ENCODE measurements around the gene EIF4E1B.
A peak's percentile ranks its signal among the peaks of the same experiment; 100 is the strongest.

EIF4E1B gene

GRCh38 chr5:176606875-176607274, 23.6 kb upstream of the EIF4E1B start:
- no peak for DNase-seq (ENCODE audit: low read depth in 2 of 2)
- TF ChIP-seq CTCF (IDR thresholded peaks at IDR 0.05; ENCODE audit: low read depth, low read length), result no peak
- H3K4me3 ChIP-seq (replicated peaks in 1 of 2; ENCODE audit: low read depth in 2 of 2, low read length in 2 of 2), result no peak overlapping the region

GRCh38 chr5:176608142-176608705, 22.3 kb upstream of the EIF4E1B start:
- no peak overlapping the region for H3K4me3 ChIP-seq (replicated peaks in 1 of 2; ENCODE audit: low read depth in 2 of 2, low read length in 2 of 2)
- TF ChIP-seq CTCF (IDR thresholded peaks at IDR 0.05; ENCODE audit: low read depth, low read length), result no peak
- DNase-seq (ENCODE audit: low read depth in 2 of 2), result no peak

GRCh38 chr5:176608937-176609723, 21.3 kb upstream of the EIF4E1B start:
- H3K4me3 ChIP-seq (replicated peaks in 1 of 2; ENCODE audit: low read depth in 2 of 2, low read length in 2 of 2), result peak overlapping the region; percentile 46 to 68
- no peak for DNase-seq (ENCODE audit: low read depth in 2 of 2)
- TF ChIP-seq CTCF (IDR thresholded peaks at IDR 0.05; ENCODE audit: low read depth, low read length), result no peak

GRCh38 chr5:176609724-176610434, 20.6 kb upstream of the EIF4E1B start, which contains the start of gene GPRIN1:
GPRIN1 (minus strand) TSS chr5:176610156; CDS start chr5:176599834, 10,322 bp downstream.
- peak; percentile 44 to 56 for DNase-seq (ENCODE audit: low read depth in 2 of 2)
- no peak for TF ChIP-seq CTCF (IDR thresholded peaks at IDR 0.05; ENCODE audit: low read depth, low read length)
- peak within 1 kb of the TSS; percentile 65 to 68 for H3K4me3 ChIP-seq (replicated peaks in 1 of 2; ENCODE audit: low read depth in 2 of 2, low read length in 2 of 2)

- DNase-seq (ENCODE audit: low read depth in 2 of 2), result no peak
- H3K4me3 ChIP-seq (replicated peaks in 1 of 2; ENCODE audit: low read depth in 2 of 2, low read length in 2 of 2), result peak overlapping the region; percentile 65 to 68
- no peak for TF ChIP-seq CTCF (IDR thresholded peaks at IDR 0.05; ENCODE audit: low read depth, low read length)
These were observed 20.1 kb upstream of the EIF4E1B start for GRCh38 chr5:176610435-176610773.

- no peak for TF ChIP-seq CTCF (IDR thresholded peaks at IDR 0.05; ENCODE audit: low read depth, low read length)
- no peak overlapping the region for H3K4me3 ChIP-seq (replicated peaks in 1 of 2; ENCODE audit: low read depth in 2 of 2, low read length in 2 of 2)
- peak; percentile 89 to 92 for DNase-seq (ENCODE audit: low read depth in 2 of 2)
These were observed 19.0 kb upstream of the EIF4E1B start for GRCh38 chr5:176611435-176611834.
